Stomach (tissue), 9 donors: ENCODE results near the gene TIMELESS. TPM values are rescaled to one million over a fixed set of nuclear protein-coding genes. Genes with fewer than 3 reads are reported as not detected.

Source experiments
- DNase-seq, 2 donors: peaks; one replicate each; pipeline versions ENCODE4 v3.0.0 to v3.0.0-alpha.2; 2013 to 2019
- H3K27ac ChIP-seq, 5 donors: fragments of 200-600 bp in 4 of 5; sonication (generic) in 4 of 5; one replicate each; pipeline ENCODE4 v1.5.1; 2013 to 2019; ENCODE audit warnings: mild to moderate bottlenecking in 1 of 5, moderate library complexity in 1 of 5
- H3K27me3 ChIP-seq, 3 donors: fragments of 200-600 bp; sonication (generic); one replicate each; pipeline ENCODE4 v1.5.1; 2017 to 2019; ENCODE audit warnings: mixed run types in 1 of 3
- H3K36me3 ChIP-seq, 4 donors: fragments of 200-600 bp; sonication (generic); 1 replicate in 3 of 4; 2 replicates in 1 of 4; pipeline ENCODE4 v1.5.1; 2016 to 2019
- H3K4me1 ChIP-seq, 4 donors: fragments of 200-600 bp; sonication (generic); one replicate each; pipeline ENCODE4 v1.5.1; 2016 to 2019
- H3K4me3 ChIP-seq, 4 donors: fragments of 200-600 bp; sonication (generic) in 3 of 4; one replicate each; pipeline ENCODE4 v1.5.1; 2016 to 2019; ENCODE audit warnings: mild to moderate bottlenecking in 1 of 4
- H3K9me3 ChIP-seq, 4 donors: fragments of 200-600 bp; sonication (generic); one replicate each; pipeline ENCODE4 v1.5.1; 2016 to 2019
- EP300 ChIP-seq: sonication (generic); formaldehyde crosslinking; IDR thresholded peaks from one replicate; pipeline ENCODE4 v1.6.1; 2017; ENCODE audit warnings: antibody characterized with exemption
- POLR2A ChIP-seq, 4 donors: fragments of 450-650 bp; IDR thresholded peaks; one replicate each; pipeline ENCODE4 v1.6.1; 2016; ENCODE audit warnings: antibody characterized with exemption in 4 of 4, control low read depth in 2 of 4, mild to moderate bottlenecking in 1 of 4, moderate library complexity in 1 of 4
- POLR2AphosphoS5 ChIP-seq, 3 donors: sonication (generic); formaldehyde crosslinking; IDR thresholded peaks; one replicate each; pipeline ENCODE4 v1.6.1; 2016; ENCODE audit warnings: antibody characterized with exemption in 3 of 3
- WGBS, 5 donors: extraction: QIAGEN DNeasy Blood & Tissue Kit in 3 of 5; methylation state at CpG; one replicate each; pipeline versions ENCODE4 v1.1.5 to v1.1.7; 2013 to 2018; 5-methylcytosine and 5-hydroxymethylcytosine counted together
- intact Hi-C: fragments of 100-400 bp; cut with DNase I; formaldehyde crosslinking; loops from one replicate; pipeline ENCODE4 v1.15.1; 2023; ENCODE audit warnings: low total_unique reads
- polyA plus RNA-seq, 3 donors: library from polyadenylated mRNA; stranded (reverse); fragments of 200-250 nt; gene quantifications; one replicate each; pipeline ENCODE4 v1.2.3, GENCODE V29; 2013
- total RNA-seq, 5 donors: library from RNA; depleted of rRNA; stranded (reverse); fragments of >200 nt; gene quantifications; one replicate each; pipeline versions ENCODE4 v1.1.0 to v1.2.3, GENCODE V29; 2014 to 2016
- TF ChIP-seq, protein P1 (sequence below), 7 experiments: fragments of 450-650 bp in 4 of 7; fragments of 200-600 bp in 3 of 7; sonication (generic) in 3 of 7; IDR thresholded peaks; one replicate each; pipeline ENCODE4 v1.5.1; 2016 to 2019; ENCODE audit warnings: antibody characterized with exemption in 7 of 7, control low read depth in 2 of 7, mild to moderate bottlenecking in 1 of 7
- donor health status: healthy with polysubstance abuse.
- donor health status: Bipolar disorder and iron deficiency.
- donor health status: healthy.

TIMELESS gene
- total and polyA plus RNA-seq, 8 donors = 3.8 to 64.7 (median 6.3) TPM

DNA sequence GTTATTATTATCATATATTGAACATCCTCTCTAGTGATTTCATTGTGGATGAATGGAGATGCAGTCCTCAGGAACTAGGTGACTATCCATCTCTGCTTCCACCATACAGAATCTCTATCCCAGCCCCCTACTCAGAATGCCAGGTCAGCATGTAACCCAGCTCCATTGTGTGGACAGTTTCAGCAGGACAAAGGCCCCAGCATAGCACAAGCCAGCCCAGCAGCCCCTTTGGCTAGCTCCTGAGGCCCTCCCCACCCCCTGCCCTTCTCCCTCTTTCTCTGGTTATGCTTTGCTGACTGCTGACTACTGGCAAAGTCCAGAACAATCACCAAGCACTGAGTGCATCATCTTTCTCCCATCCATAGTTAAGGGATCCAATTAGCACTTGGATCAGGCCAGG is 13.3 kb upstream of the TIMELESS start:
- intact Hi-C loops = no loop called here
- H3K9me3 ChIP-seq = no peaks in the 10 kb centered on the region
- no peaks in the 10 kb centered on the region for H3K27me3 ChIP-seq
- TF ChIP-seq, protein P1, sequence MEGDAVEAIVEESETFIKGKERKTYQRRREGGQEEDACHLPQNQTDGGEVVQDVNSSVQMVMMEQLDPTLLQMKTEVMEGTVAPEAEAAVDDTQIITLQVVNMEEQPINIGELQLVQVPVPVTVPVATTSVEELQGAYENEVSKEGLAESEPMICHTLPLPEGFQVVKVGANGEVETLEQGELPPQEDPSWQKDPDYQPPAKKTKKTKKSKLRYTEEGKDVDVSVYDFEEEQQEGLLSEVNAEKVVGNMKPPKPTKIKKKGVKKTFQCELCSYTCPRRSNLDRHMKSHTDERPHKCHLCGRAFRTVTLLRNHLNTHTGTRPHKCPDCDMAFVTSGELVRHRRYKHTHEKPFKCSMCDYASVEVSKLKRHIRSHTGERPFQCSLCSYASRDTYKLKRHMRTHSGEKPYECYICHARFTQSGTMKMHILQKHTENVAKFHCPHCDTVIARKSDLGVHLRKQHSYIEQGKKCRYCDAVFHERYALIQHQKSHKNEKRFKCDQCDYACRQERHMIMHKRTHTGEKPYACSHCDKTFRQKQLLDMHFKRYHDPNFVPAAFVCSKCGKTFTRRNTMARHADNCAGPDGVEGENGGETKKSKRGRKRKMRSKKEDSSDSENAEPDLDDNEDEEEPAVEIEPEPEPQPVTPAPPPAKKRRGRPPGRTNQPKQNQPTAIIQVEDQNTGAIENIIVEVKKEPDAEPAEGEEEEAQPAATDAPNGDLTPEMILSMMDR (IDR thresholded peaks at IDR 0.05) = no peak
- no peak for TF ChIP-seq POLR2A (IDR thresholded peaks at IDR 0.05)
- no peak for TF ChIP-seq POLR2AphosphoS5 (IDR thresholded peaks at IDR 0.05)
- no peak for TF ChIP-seq EP300
- H3K4me1 ChIP-seq = peaks cover 0 to 14% (median 7%) of the 10 kb centered on the region in 4 donors
- DNase-seq = no peak
- H3K4me3 ChIP-seq = no peak overlapping the region
- no peak overlapping the region for H3K27ac ChIP-seq
- no peaks in the 10 kb centered on the region for H3K36me3 ChIP-seq

- Histone ChIP-seq H3K4me3 (no peak overlapping the region), H3K27ac (no peak overlapping the region), H3K36me3 (no peaks in the 10 kb centered on the region), H3K4me1 (peaks cover 0 to 20% (median 6%) of the 10 kb centered on the region in 4 donors), H3K27me3 (no peaks in the 10 kb centered on the region), H3K9me3 (no peaks in the 10 kb centered on the region)
- DNase-seq = no peak
- intact Hi-C loops = no loop called here
- TF ChIP-seq EP300 (no peak), POLR2A (IDR thresholded peaks at IDR 0.05) (no peak), POLR2AphosphoS5 (IDR thresholded peaks at IDR 0.05) (no peak)
- TF ChIP-seq, protein P1 (IDR thresholded peaks at IDR 0.05) = no peak
- WGBS, 5 donors = 80 to 88% (median 84%) methylated on average over 11 of the region's 11 CpGs
These were observed 12.3 kb upstream of the TIMELESS start for GRCh38 chr12:56461235-56462159.

DNA sequence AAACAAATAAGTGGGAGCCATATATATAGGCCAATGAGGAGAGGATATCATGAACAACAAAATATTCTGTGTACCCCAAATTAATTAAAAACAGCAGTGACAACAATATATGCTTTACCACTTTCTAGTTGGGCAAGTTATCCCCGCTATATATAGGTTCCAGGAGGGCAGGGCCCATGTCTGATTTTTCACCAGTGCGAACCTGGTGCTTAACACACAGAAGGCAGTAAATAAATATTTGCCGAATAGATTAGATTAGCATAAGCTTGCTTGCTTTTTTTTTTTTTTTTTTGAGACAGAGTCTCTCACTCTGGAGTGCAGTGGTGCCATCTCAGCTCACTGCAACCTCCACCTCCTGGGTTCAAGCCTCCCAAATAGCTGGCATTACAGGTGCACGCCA is 8.6 kb upstream of the TIMELESS start:
- Histone ChIP-seq H3K36me3 (no peaks in the 10 kb centered on the region), H3K4me3 (no peak overlapping the region), H3K9me3 (no peaks in the 10 kb centered on the region), H3K4me1 (peaks cover 0 to 11% (median 2%) of the 10 kb centered on the region in 4 donors), H3K27me3 (no peaks in the 10 kb centered on the region), H3K27ac (no peak overlapping the region)
- TF ChIP-seq, protein P1 (IDR thresholded peaks at IDR 0.05) = no peak
- no peak for TF ChIP-seq POLR2AphosphoS5 (IDR thresholded peaks at IDR 0.05)
- TF ChIP-seq POLR2A (IDR thresholded peaks at IDR 0.05) = no peak
- no peak for TF ChIP-seq EP300
- DNase-seq = peak; percentile 55 to 67
- intact Hi-C loops = loop anchor here (10.0 kb wide), 1 partner anchor 93 kb away; the partner anchor contains the start of genes APOF and STAT2
- WGBS, 5 donors = 37 to 64% (median 50%) methylated on average over 4 of the region's 4 CpGs

GRCh38 chr12:56454557-56454956 is 5.3 kb upstream of the TIMELESS start, which contains the start of gene MIP:
Gene MIP, minus strand, starts transcription at chr12:56454657. Its CDS starts 44 bp downstream, at chr12:56454613.
- 75 to 94% (median 90%) methylated on average over 4 to 5 of the region's 5 CpGs for WGBS, 5 donors
- no peaks in the 10 kb centered on the region for H3K36me3 ChIP-seq
- intact Hi-C loops = loop anchor here (10.0 kb wide), 1 partner anchor 90 kb away; the partner anchor contains the start of genes APOF and STAT2
- DNase-seq = no peak
- H3K27me3 ChIP-seq = no peaks in the 10 kb centered on the region
- no peaks in the 10 kb centered on the region for H3K9me3 ChIP-seq
- H3K4me1 ChIP-seq = peaks cover 3 to 18% (median 5%) of the 10 kb centered on the region in 4 donors
- no peak within 1 kb of the TSS for H3K27ac ChIP-seq
- H3K4me3 ChIP-seq = no peak within 1 kb of the TSS
- TF ChIP-seq POLR2AphosphoS5 (IDR thresholded peaks at IDR 0.05) (no peak), POLR2A (IDR thresholded peaks at IDR 0.05) (no peak), EP300 (no peak)
- TF ChIP-seq, protein P1 (IDR thresholded peaks at IDR 0.05) = no peak
